Measurements from ENCODE around the gene NKX6-2.
"Not testable (repeated sequence)": the region's sequence is repeated elsewhere in the genome, so short reads cannot be mapped to it uniquely, and the experiment has no call there.

NKX6-2 gene

DNA sequence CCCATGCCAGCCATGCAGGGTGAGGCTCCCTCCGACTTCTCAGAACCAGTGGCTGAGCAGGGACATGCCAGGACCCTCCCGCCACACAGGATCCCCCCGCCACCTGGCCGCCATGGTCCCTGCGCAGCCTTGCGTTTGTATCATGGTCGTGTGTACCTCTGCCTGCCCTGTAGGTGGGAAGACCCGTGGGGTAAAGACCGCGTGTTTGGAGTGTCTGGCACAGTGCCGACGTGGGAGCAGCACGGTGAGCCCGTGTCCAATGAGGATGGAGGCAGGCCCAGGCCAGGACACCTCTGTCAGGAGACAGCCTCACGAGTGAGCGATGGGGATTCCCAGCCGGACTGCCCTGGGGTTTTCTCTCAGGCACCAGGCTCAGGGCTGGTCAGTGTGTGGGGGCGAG lies 31.9 kb downstream of the NKX6-2 start:
- DNase-seq (ENCODE audit: low spot score): no peak

DNA sequence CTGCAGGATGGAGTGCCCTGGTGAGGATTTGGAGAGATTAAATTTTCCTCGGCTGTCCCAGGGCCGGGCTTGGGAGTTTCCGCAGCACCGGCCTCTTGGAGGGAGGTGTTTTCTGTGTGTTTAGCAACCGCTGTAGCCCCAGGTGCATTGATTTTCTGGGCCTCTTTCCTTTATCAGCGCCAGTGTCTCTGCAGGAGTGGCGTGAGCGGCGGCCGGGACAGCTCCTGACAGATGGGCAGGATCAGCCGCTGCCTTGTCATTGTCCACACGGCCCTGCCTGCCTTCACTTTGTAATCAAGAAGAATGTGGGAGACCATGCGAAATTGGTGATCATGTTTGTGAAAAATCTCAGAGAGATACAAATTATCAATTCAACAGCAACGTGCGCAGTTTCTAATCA lies 32.4 kb downstream of the NKX6-2 start:
- DNase-seq (ENCODE audit: low spot score): no peak

DNA sequence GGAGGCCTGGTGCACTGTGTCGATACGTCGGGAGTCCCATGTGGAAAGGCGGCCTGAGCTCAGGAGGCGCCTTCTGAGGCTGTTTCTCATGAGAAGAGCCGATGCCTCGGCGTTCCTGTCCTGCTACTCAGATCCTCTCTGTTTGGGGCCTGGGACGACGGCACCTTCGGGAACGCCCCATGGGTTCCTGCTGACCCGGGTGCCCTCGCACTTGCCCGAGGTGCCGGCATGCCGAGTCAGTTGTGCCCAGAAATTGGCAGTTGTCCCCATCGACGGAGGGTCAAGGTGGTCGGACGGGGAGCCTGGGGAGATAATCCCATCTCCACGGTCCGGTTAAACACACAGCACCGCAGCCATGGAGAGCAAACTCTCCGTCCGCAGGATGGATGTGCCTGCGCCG lies 33.0 kb downstream of the NKX6-2 start:
- no peak for DNase-seq (ENCODE audit: low spot score)

DNA sequence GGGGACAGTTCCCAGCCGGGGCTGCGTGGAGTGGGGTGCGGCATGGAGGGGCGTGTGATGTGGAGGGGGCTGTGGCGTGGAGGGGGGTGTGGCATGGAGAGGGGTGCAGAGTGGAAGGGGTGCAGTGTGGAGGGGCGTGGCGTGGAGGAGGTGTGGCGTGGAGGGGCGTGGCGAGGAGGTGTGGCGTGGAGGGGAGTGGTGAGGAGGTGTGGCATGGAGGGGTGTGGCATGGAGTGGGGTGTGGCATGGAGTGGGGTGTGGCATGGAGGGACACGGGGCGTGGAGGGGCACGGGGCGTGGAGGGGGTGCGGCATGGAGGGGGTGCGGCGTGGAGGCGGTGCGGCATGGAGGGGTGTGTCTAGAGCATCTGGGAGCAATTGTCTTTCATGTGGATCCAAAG lies 33.6 kb downstream of the NKX6-2 start:
- DNase-seq (ENCODE audit: low spot score): no peak

DNA sequence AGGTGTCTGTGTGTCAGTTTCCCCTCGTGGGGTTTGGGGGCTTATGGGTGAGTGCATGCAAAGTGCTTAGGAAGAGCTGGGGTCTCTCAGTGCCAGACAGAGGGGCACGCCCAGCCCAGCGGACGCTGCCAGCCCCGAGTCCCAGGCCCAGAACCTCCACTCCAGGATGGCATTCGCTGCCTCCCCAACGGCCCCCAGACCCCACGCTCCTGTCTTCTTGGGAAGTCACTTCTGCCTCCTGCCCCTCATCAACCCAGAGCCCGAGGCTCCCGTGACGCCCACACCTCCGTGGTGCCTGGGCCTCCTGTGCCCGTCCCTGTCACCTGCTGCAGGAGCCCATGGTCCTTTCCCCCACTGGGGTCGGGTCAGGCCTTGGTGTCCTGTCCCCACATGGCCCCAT lies 35.0 kb downstream of the NKX6-2 start:
- DNase-seq (ENCODE audit: low spot score): no peak

DNA sequence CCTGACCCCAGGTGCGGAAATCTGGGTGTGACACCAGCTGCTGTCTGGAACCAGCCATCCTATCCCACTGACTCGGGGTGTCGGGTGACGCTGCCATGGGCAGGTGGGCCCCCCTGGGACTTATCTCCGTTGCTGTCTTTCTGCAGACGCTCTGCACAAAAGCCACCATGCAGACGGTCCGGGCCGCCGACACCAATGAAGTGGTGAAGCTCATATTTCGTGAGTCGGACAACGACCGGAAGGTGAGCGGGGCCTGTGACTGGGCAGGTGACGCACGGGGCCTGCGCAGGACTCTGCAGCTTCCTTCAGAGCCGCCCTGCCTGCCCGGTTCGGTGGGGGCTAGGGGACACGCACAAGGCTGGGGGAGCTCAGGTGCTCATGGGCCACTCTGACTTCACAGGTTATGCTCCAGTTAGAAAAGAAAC lies 36.6 kb downstream of the NKX6-2 start:
- no peak for DNase-seq (ENCODE audit: low spot score)

DNA sequence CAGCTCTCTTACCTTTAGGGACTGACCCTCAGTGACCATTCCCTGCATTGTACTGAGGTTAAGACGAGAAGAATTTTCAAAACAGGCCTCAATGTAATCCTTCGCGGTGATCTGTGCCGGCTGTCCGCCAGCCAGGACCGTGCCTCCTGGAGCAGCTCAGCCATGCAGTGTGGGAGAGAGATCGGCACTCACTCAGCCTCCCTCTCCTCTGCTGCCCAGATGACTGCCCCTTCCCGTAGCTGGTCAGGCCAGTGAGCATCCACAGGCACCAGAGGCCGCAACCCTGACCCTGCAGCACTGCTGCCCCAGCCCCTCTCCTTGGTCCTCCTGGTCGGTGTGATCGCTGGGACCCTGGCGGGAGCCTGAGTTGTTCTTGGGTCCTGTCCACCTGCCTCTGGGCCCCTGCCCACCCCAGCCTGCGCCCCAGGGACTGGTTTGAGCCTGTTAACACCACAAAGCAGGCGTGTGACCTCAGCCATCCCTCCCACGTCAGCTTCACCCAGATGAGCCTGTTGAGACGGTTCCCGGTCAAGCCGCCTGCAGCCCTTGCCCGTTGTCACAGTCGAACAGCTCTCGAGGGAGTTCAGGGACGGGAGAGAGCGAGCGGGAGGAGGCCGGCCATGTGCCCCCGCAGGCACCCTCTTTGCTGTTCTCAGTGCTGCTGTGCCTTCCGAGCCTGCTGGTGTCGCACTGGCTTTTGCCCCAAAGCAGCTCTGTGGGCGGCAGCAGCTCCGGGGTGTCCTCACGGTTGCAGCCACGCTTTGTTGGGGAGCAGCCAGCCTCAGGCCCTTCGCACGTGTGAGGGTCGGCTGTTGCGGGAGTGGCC lies 37.2 kb downstream of the NKX6-2 start:
- no peak for DNase-seq (ENCODE audit: low spot score)

DNA sequence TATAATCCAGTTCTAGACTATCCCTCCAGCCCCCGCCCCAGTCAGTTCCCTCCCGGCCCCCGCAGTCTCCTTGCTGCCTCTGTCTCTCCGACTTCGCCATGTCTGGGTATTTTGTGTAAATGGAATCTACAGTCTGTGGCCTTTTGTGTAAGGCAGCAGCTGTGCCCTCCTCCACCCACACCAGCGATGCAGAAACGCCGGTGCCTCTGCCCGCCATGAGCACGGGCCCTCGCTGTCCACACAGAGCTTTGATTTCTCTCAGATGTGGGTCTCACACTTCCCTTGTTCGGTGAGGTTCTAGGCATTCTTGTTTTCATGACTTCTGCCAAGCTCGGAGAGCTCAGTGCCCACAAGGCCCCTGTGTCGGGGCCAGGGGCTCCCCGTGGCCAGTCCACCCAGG lies 37.8 kb downstream of the NKX6-2 start:
- no peak for DNase-seq (ENCODE audit: low spot score)

DNA sequence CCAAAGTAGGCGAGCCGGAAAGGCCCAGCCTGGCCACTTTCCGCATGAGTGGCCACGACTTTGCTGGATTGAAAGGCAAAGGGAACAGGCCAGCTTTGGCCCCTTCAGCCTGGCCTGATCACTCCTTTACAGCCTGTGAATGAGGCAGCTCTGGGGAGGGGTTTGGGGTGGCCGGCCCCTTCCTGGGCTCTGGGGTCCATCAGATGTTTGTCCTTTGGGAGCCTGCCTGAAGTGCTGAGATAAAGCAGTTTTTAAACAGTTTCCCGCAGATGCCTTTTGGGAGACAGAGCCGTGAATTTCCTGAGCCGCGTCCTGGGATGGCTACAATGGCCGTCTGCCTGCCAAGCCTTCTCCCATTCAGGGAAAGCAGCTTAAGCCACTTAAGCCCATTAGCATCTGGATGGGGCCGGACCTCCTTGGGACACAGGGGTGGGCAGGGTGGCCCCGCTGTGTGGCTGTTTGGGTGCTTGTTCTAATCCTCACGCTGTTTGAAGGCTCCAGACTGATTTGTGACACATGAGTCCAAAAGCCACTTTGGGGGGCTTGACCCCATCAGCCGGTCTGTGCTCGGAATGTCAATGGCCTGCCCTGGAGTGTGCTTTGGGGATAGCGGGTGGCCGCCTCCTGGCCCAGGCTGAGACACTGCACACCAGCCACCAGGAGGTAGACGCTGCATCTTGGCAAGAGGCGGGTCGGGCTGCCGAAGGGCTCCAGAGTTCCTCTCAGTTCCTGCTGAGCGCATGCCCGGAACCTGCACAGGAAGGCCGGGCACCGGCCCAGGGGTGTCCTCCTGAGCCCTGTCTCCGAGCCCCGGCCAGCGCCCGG lies 38.9 kb downstream of the NKX6-2 start:
- DNase-seq (ENCODE audit: low spot score): no peak

DNA sequence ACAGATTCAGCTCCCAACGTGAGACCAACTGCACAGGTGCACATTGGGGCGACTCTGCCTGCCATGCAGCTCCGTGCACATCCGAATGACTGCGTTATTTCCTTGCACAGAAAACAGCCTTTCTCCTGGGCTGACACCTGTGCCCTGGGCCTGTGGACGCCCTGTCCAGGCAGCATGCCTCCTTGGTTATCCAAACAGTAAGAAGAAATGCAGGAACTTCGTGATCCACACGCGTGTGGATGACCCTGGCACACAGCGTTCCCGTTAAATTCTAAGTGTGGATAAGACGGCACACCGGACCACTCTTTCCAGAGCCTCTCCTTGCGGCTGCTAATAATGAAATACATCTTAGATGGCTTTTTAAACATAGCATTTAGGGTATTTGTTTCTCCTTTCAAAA lies 39.6 kb downstream of the NKX6-2 start:
- DNase-seq (ENCODE audit: low spot score): no peak

DNA sequence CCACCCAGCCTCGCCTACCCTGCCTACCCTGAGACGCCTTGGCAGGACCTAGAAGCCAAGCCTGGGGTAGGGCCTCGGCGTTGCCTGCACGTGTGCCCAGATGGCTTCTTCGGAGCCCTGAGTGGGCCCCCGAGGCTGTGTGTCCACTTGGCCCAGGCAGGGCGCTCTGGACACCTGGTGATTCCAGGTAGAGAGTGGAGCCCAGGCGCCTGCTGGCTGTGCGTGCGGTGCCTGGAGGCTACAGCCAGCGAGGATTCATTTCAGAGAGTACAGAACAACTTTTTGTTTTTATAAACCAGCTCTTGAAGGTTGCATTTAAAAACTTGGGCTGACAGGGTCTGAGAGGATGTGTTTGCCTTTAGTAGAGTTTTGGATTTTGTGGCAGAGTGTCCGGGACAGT lies 40.0 kb downstream of the NKX6-2 start:
- DNase-seq (ENCODE audit: low spot score): no peak

DNA sequence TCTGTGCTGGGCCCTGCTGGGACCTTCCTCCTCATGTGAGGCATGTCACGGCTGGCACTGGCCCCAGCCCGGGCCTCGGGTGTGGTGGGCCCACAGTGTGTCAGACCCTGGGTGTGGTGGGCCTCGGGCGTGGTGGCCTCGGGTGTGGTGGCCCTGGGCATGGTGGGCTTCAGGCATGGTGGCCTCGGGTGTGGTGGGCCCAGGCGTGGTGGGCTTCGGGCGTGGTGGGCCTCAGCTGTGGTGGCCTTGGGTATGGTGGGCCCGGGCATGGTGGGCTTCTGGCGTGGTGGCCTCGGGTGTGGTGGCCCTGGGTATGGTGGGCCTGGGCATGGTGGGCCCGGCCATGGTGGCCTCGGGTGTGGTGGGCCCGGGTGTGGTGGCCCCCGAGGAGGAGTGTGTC lies 40.4 kb downstream of the NKX6-2 start:
- no peak for DNase-seq (ENCODE audit: low spot score)

DNA sequence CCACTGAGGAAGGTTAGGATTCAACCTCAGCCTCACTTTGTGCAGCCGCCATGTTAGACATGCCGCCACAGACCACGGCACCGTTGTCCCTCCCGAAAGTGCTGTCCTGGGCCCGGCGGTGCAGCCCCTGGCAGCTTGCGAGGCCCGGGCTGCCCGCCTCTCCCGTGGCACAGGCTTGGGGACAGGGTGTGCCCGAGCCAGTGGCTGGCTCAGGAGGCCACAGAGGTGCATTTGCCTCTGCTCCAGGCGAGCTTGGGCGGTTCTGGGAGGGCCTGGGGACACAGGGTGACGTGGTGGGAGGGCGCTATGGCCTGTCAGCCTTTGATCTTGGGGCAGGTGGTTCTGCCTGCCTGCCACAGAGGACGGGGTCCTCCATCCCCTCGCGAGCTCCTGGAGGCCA lies 41.1 kb downstream of the NKX6-2 start:
- no peak for DNase-seq (ENCODE audit: low spot score)

DNA sequence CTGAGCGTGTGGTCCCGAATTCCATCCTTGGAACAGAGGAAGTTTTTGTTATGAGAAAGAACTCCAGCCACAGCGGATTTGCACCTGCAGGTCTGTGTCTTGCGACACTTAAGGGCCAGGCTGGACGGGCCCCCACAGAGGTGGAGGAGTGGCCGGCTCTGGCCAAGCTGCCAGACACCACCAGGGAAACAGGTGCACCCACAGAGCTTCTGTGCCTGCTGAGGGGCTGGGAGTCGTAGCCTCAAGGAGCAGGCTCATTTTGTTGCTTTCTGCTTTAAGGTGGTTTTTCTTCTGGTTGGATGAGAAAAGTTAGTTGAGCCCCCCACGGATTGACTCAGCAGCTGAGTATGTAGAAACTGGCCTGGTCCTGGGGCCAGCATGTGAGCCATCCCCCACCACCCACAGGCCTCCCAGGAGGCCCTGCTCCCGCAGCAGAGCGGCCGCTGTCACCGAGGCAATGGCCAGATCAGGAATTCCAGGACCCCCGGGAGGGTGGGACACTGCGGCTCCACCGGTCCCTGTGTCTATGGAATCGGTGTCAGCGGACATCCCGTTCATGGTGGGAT lies 41.9 kb downstream of the NKX6-2 start:
- no peak for DNase-seq (ENCODE audit: low spot score)

DNA sequence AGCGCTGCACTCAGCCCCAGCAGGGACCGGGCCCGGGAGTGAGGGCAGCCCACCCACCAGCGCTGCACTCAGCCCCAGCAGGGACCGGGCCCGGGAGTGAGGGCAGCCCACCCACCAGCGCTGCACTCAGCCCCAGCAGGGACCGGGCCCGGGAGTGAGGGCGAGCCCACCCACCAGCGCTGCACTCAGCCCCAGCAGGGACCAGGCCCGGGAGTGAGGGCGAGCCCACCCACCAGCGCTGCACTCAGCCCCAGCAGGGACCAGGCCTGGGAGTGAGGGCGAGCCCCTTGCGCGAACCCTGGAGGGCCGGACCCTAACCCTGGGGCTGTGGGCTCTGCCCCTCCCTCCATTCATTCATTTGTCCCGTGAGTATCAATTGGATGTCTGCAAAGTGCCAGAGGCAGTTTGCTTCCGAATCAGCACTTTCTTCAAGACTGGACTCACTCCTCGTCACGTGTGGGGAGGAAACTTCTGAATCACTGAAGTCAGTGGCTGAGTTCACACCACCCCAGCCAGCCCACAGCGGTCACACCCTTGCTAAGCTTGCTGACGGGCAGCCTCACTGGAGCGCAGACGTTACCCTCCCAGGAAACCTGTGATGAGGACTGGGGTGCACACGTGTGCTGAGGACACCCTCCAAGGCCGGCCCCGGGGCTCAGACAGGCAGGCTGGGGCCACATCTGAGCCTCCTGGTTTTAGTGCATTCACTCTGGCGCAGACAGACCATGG lies 42.6 kb downstream of the NKX6-2 start:
- DNase-seq (ENCODE audit: low spot score): not testable (repeated sequence)

DNA sequence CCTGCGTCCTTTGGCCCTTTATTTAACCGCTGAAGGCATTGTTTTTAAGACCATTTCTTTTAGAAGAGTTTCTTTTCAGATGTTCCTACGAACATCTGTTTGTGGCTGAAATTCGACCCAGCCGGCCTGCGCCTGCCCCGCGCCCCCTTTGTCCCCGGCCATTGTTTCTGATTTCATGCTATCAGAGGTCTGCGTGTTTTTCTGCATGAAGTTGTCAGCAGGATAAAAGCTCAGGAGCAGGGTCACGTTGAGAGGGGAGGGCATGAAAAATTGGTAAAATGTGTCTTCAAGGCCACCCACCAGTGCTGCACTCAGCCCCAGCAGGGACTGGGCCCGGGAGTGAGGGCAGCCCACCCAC lies 43.1 kb downstream of the NKX6-2 start:
- no peak for DNase-seq (ENCODE audit: low spot score)

DNA sequence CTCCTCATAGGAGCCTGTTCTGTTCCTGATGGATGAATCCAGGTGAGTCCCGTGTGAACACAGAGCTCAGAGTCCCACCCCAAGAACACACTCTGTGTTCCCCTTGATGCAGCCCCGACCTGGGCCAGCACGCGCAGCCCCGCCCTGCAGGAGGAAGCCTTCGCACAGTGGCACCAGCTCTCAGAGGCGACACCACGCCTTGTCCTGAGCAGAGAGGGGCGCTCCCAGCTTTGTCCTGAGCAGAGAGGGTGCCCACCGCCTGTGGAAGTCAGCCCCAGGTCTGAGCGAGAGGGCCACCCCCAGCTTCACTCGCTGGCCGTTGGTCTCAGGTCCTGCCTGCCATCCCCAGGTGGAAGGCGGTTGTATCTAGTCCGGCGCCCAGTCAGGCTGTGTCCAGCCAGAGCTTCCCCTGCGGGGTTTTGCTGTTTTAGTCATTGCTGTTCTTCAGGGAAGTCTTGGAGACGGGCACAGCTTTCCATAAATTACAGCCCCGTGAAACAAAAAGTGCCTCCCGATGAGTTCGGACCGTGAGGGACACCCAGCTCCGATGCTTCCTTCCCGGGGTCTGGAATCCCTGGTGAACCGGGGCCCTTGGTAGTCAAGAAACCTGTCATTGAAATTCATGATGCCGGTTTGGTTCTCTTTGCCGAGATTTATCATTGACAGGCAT lies 43.6 kb downstream of the NKX6-2 start:
- DNase-seq (ENCODE audit: low spot score): no peak

DNA sequence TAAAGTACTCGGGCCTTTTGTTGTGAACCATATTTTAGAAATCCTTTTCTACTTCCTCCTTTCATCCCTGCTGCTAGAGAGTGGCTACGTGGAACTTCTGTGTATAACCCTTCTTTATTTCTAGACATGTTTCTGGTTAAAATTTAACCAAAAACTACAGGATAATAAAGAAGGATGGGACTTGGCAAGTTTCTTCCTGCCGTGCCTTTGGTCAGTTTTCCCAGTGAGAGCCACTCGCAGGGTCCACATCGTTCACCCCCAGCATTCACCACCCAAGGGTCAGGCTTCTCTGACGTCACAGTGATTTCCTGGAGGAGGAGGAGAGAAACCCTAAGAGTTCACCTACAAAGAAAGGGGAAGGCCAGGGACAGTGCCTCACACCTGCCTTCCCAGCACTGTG lies 45.4 kb downstream of the NKX6-2 start:
- no peak for DNase-seq (ENCODE audit: low spot score)

DNA sequence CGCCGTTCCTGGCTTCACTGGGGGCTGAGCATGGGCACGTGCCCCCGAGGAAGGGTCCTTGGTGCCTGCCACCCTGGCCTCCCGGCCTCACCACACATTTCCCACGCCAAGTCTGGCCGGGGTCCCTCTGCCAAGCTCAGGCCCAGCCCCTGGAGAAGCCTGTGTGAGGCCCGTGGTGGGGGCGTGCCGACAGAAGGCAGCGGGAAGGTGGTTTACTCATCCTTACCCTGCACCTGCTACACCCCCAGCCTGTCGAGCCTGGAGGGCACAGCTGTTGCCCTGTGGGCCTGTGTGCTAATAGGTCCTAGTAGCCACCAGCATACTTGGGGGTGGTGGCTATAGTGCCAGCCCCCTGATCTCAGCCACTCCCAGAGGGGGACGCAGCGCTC lies 46.7 kb downstream of the NKX6-2 start:
- DNase-seq (ENCODE audit: low spot score): no peak

DNA sequence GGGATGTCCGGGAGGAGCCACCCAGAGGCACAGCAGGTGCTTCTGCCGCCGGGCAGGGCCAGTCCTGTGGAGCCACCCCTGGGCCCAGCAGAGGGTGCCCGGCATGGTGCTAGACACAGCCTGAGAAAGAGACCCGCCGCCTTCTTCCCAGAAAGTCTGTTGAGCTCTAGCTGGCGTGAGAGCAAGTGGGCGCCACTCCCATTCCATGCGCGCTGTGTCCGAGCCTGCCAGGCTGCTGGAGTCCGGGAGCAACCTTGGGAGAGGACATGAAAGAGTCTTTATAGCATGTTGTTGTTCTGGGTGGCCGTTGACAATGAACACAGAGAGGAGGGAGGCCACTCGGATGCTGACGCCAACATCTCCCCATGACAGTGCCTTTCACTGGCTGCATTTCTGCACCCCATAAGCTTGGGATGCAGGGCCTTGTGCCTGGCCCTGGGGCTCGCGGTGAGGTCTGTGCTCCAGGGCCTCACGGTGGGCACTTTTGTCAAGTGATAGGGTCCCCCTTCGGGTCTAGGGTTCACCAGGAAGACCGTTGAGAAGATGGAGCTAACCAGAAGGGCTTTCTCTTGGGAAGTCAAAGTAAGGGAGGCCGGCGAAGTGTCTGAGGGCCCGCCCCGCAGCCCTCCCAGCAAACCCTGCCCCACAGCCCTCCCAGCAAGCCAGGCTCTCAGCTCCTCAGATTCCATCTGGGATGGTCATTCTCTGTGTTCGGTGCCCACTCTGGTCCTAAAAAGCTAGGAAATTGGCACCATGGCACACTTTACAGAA lies 47.3 kb downstream of the NKX6-2 start:
- DNase-seq (ENCODE audit: low spot score): no peak

DNA sequence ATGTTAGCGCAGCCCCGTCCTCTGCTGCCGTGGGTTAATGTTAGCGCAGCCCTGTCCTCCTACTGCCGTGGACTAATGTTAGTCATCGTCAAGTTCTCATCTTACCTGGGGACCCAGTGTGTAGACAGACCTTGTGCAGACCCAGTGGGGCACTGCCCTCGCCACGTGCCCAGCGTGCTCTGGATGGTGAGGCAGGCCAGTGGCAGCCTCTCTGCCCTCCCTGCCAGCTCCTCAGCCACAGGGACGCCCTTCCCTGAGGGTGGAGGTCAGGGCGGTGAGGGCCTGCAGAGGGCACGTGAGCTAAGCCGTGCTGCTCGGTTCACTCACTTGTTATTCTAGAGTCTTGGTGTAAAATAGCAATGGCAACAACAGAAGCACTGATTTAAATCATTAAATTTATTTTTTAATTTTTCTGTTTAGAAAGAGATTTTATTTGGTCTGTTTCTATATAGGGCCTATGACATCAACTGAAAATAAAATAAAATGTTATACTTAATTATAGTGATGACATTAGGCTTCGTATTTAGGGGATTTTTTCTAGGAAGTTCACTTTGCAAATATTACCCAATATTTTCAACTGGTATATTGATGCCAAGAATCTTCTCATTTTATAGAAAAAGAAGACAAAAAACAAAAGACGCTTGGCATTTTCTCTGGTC lies 48.4 kb downstream of the NKX6-2 start:
- DNase-seq (ENCODE audit: low spot score): no peak

Data from hematopoietic multipotent progenitor cell treated with erythropoietin and hydrocortisone succinate and interleukin-3 and kit ligand, for 15 days (in vitro differentiated cells).